Uterus (tissue), 2 donors: ENCODE data around the gene IQCF6.

Source experiments
- CTCF ChIP-seq, 4 experiments: fragments of 200-600 bp in 2 of 4; fragments of 450-650 bp in 2 of 4; sonication (generic) in 2 of 4; IDR thresholded peaks; one replicate each; pipeline ENCODE4 v1.5.1; 2016 to 2019; ENCODE audit warnings: antibody characterized with exemption in 4 of 4, mild to moderate bottlenecking in 2 of 4, moderate library complexity in 1 of 4
- POLR2A ChIP-seq, 2 donors: fragments of 450-650 bp; IDR thresholded peaks; one replicate each; pipeline ENCODE4 v1.6.1; 2016; ENCODE audit warnings: antibody characterized with exemption in 2 of 2, mild to moderate bottlenecking in 1 of 2, moderate library complexity in 1 of 2

GRCh38 chr3:51814034-51814433 lies 35.0 kb upstream of the IQCF6 start:
- TF ChIP-seq CTCF (IDR thresholded peaks at IDR 0.05) (no peak), POLR2A (IDR thresholded peaks at IDR 0.05) (no peak)
